DND-41 (cell line): Measurements from ENCODE around the gene MMD.

ENCODE experiments used
- CTCF ChIP-seq: IDR thresholded peaks from 2 replicates; pipeline ENCODE4 v1.5.1; 2012; ENCODE audit warnings: borderline replicate concordance, low read length, moderate library complexity, mild to moderate bottlenecking; ENCODE audit not compliant: poor library complexity, severe bottlenecking; ENCODE audit errors: extremely low read depth
- EZH2 ChIP-seq: IDR thresholded peaks from 3 replicates; pipeline ENCODE4 v1.6.1; 2012; ENCODE audit warnings: borderline replicate concordance, low read depth, mild to moderate bottlenecking, moderate library complexity, low read length, inconsistent platforms; ENCODE audit not compliant: severe bottlenecking

- TF ChIP-seq CTCF = no peak
- no peak for TF ChIP-seq EZH2
Observed at GRCh38 chr17:55363033-55363432, 58.6 kb downstream of the MMD start.
